ENCODE measurements around the gene OTULIN.

The OTULIN gene

DNA sequence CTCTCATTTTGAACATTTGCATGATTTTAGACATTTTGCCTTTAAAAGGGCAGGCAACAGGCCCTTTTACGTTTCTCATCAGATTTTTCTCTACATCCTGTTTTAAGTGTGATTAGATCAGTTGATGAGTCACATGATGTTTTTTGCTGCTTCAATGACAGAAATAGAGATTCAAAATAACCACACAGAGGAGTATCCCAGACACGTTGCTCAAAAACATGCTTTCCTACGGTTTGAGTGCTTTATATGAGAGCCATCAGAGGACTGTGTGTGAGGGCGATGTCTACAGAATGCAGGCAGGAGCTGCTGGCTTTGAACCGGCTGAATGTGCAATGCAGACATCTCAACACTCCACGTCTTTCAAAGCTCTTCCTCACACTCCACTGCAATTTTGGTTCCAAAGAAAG lies 42.1 kb downstream of the OTULIN start:
- Histone ChIP-seq H3K9me3 (no peaks in the 10 kb centered on the region), H3K4me3 (ENCODE audit: low read depth, low read length) (no peak overlapping the region), H3K27me3 (no peaks in the 10 kb centered on the region), H3K4me1 (peaks cover 6% of the 10 kb centered on the region), H3K36me3 (peaks cover 24% of the 10 kb centered on the region)
- no peak for DNase-seq
- TF ChIP-seq, protein P1, sequence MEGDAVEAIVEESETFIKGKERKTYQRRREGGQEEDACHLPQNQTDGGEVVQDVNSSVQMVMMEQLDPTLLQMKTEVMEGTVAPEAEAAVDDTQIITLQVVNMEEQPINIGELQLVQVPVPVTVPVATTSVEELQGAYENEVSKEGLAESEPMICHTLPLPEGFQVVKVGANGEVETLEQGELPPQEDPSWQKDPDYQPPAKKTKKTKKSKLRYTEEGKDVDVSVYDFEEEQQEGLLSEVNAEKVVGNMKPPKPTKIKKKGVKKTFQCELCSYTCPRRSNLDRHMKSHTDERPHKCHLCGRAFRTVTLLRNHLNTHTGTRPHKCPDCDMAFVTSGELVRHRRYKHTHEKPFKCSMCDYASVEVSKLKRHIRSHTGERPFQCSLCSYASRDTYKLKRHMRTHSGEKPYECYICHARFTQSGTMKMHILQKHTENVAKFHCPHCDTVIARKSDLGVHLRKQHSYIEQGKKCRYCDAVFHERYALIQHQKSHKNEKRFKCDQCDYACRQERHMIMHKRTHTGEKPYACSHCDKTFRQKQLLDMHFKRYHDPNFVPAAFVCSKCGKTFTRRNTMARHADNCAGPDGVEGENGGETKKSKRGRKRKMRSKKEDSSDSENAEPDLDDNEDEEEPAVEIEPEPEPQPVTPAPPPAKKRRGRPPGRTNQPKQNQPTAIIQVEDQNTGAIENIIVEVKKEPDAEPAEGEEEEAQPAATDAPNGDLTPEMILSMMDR (IDR thresholded peaks at IDR 0.05; ENCODE audit: low read depth, low read length), result no peak

DNA sequence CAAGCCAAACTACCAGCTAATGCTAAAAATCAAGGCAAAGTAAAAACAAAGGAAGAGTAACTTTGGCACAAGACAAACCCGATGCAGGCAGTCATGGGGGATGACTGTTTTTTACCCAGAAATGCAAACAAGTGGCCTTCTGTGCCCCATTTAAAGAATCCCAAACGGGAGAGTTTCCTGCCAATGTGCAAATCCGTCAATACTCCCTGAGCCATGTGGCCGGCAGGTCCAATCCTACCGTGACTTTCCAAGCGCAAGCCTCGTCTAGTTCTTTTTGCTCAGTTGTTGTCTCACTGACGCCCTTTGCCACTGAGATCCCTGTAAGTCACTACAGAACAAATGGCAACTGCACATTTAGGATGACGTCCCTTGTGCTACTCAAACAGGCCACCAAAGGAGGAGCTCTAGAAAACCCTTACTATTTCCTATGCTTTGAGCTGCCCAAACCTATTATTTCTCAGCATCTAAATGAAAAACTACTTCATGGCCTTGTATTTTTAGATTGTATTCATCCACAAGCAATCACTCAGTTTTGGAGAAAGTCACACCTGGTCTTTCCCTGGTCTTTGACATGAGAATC lies 43.4 kb downstream of the OTULIN start:
- Histone ChIP-seq H3K4me1 (peaks cover 6% of the 10 kb centered on the region), H3K9me3 (no peaks in the 10 kb centered on the region), H3K36me3 (peaks cover 35% of the 10 kb centered on the region), H3K27me3 (no peaks in the 10 kb centered on the region), H3K4me3 (ENCODE audit: low read depth, low read length) (no peak overlapping the region)
- TF ChIP-seq, protein P1 (IDR thresholded peaks at IDR 0.05; ENCODE audit: low read depth, low read length), result no peak
- DNase-seq, result no peak

DNA sequence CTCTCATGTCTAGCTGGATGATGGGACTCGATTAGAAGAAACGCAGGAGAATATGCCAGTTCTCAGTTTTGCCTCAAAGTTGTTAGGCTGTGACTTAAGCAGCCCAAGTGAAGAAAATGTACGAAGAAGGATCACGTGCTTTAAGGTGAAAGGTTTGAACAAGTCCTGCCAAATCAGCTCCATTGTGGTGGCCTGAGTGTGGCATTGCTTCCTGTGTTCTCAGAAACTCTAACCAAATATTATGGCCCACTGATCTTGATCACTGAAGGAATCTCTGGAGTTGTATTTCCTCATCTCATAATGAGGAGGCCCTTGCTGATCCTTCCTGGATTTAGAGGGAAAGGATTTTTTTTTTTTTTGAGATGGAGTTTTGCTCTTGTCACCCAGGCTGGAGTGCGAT lies 44.0 kb downstream of the OTULIN start:
- Histone ChIP-seq H3K9me3 (no peaks in the 10 kb centered on the region), H3K27me3 (no peaks in the 10 kb centered on the region), H3K4me1 (peaks cover 6% of the 10 kb centered on the region), H3K36me3 (peaks cover 35% of the 10 kb centered on the region), H3K4me3 (ENCODE audit: low read depth, low read length) (no peak overlapping the region)
- no peak for DNase-seq
- TF ChIP-seq, protein P1 (IDR thresholded peaks at IDR 0.05; ENCODE audit: low read depth, low read length), result no peak

DNA sequence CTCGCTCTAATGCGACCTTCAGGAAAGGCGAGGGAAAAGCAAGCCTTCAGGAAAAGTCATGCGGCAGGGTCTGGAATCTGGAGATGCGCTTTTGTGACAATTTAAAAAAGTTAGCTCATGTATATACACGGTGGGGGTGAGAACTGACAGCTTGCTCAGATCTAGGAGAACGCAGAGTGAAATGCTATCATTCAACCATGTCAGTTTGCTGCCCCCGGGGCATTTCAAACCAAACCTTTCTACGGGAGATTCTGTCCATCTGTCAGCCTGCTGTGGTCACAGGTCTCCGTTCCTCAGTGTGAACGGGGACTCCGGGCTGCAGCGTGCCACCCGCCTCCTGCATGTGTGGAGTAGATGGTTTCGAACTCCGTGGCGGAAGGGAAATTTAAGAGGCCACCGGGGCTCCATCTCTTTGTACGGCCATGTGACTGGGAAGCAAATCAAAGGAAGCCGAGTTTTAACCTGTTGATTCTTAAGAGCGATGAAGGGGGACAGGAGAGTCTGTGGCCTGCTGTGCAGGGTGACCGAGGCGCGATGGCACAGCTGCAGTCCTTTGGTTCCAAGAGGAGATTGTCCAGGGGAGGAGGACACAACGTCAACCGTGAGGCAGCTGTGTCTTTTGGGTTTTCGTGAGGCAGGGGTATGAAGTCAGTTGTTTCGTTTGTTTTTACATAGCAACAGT lies 45.9 kb downstream of the OTULIN start:
- DNase-seq, result no peak
- Histone ChIP-seq H3K9me3 (no peaks in the 10 kb centered on the region), H3K36me3 (peaks cover 40% of the 10 kb centered on the region), H3K4me1 (peaks cover 15% of the 10 kb centered on the region), H3K4me3 (ENCODE audit: low read depth, low read length) (no peak overlapping the region), H3K27me3 (no peaks in the 10 kb centered on the region)
- TF ChIP-seq, protein P1 (IDR thresholded peaks at IDR 0.05; ENCODE audit: low read depth, low read length), result no peak

DNA sequence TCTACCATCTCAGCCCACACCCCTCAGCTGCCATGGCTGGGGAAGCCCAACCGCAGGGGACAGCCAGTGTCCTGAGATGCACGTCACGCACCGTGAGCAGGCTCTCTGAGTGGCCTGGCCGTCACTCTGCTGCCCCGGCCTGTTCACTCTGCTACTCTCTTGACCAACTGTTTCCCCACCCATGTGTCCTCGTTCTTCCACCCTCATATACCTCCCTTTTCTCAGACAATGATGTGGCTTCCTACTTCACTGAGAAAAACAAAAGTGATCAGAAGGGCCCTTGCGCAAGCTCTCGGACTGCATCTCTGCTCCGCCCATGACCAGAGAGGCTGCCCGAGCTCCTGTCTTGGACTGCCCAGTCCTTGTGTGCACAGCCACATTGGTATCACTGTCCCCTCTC lies 47.6 kb downstream of the OTULIN start:
- Histone ChIP-seq H3K36me3 (peaks cover 37% of the 10 kb centered on the region), H3K27me3 (no peaks in the 10 kb centered on the region), H3K4me1 (peaks cover 9% of the 10 kb centered on the region), H3K9me3 (no peaks in the 10 kb centered on the region), H3K4me3 (ENCODE audit: low read depth, low read length) (no peak overlapping the region)
- DNase-seq, result no peak
- TF ChIP-seq, protein P1 (IDR thresholded peaks at IDR 0.05; ENCODE audit: low read depth, low read length), result no peak

DNA sequence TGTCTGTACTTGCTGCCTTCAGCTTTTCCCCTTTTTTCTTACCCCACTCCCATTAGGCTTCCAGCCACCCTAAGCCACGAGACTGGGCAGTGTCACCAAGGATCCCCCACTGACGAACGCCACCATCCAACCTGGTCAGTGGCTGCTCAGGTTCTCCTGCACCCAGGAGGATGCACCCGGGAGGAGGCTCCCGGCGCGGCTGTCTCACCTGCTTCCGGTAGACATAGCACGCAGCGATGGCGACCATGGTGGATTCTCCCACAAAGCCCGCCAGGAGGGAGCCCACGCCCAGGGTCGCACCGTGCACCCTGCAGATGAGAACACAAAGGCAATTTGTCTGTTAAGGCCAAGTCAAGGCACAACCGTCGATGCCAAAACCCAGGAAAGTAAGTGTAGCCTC lies 48.1 kb downstream of the OTULIN start:
- H3K9me3 ChIP-seq, result no peaks in the 10 kb centered on the region
- no peak overlapping the region for H3K4me3 ChIP-seq (ENCODE audit: low read depth, low read length)
- H3K36me3 ChIP-seq, result peaks cover 37% of the 10 kb centered on the region
- H3K4me1 ChIP-seq, result peaks cover 9% of the 10 kb centered on the region
- no peak for DNase-seq
- TF ChIP-seq, protein P1 (IDR thresholded peaks at IDR 0.05; ENCODE audit: low read depth, low read length), result no peak
- no peaks in the 10 kb centered on the region for H3K27me3 ChIP-seq

All from BE2C (cell line).